AG04450 (cell line): ENCODE data around the gene CUL7. TPM values are rescaled to one million over a fixed set of nuclear protein-coding genes. Genes with fewer than 3 reads are reported as not detected.
A peak's percentile ranks its signal among the peaks of the same experiment; 100 is the strongest.

Experiments
- CTCF ChIA-PET: fragments of 300-600, 350-600 bp; formaldehyde crosslinking; extraction: SDS; loops from one replicate; lab custom pipeline; 2022; ENCODE audit warnings: antibody characterized with exemption, inconsistent platforms; lab: Charles Lee
- POLR2A ChIA-PET: fragments of 350-600 bp; formaldehyde crosslinking; extraction: SDS; loops from one replicate; lab custom pipeline; 2021; ENCODE audit warnings: antibody characterized with exemption, inconsistent platforms; lab: Yijun Ruan, JAX
- DNase-seq: peaks from one replicate; pipeline ENCODE4 v3.0.0-alpha.2; 2011; ENCODE audit warnings: low read depth, low spot score
- H3K27ac ChIP-seq: one replicate; pipeline ENCODE4 v1.5.1; 2012; ENCODE audit warnings: low read depth, low read length, control low read depth
- H3K27me3 ChIP-seq: one replicate; pipeline ENCODE4 v1.6.0; 2012; ENCODE audit warnings: low read length; ENCODE audit not compliant: control insufficient read depth, insufficient read depth
- H3K4me3 ChIP-seq: 2 replicates; pipeline ENCODE4 v1.5.1; 2011; ENCODE audit warnings: mild to moderate bottlenecking, low read depth, low read length, control low read depth
- H3K9me3 ChIP-seq: 2 replicates; pipeline ENCODE4 v1.5.1; 2012; ENCODE audit warnings: low read length; ENCODE audit not compliant: control insufficient read depth, insufficient read depth
- polyA plus RNA-seq: library from polyadenylated mRNA; depleted of rRNA; stranded (reverse); fragments of >200 nt; gene quantifications from 2 replicates; pipeline ENCODE4 v1.2.3, GENCODE V29; 2011
- TF ChIP-seq, protein P1 (sequence below): IDR thresholded peaks from 2 replicates; pipeline ENCODE4 v1.5.1; 2011; ENCODE audit warnings: low read depth, low read length, control low read depth, inconsistent platforms

The CUL7 gene
- polyA plus RNA-seq, 1 experiment: 37.5 TPM

DNA sequence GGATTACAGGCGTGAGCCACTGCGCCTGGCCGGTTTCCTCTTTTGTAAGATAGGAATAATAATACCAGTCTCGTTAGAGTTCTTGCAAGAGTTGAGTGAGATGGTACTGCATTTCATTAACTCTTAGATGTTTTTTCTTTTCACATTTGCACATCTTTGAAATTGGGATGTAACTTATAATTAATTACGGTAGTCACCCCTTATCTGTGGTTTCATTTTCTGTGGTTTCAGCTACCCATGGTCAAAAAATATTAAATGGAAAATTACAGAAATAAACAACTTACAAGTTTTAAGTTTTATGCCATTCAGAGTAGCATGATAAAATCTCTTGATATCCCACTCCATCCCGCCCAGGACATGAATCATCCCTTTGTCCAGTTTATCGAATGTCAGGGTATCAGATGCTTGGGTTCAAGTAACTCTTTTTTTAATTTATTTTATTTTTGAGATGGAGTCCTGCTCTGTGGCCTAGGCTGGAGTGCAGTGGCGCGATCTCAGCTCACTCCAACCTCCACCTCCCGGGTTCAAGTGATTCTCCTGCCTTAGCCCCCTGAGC, 37.9 kb upstream of the CUL7 start:
- ChIA-PET CTCF (no interaction called here), POLR2A (interaction anchor here (1.1 kb wide), 1 partner anchor 13 kb away, joined by 6 read pairs; no protein-coding TSS in a partner anchor)
- DNase-seq: no peak
- Histone ChIP-seq H3K27ac (no peak overlapping the region), H3K27me3 (no peaks in the 10 kb centered on the region), H3K9me3 (no peaks in the 10 kb centered on the region), H3K4me3 (no peak overlapping the region)
- TF ChIP-seq, protein P1, sequence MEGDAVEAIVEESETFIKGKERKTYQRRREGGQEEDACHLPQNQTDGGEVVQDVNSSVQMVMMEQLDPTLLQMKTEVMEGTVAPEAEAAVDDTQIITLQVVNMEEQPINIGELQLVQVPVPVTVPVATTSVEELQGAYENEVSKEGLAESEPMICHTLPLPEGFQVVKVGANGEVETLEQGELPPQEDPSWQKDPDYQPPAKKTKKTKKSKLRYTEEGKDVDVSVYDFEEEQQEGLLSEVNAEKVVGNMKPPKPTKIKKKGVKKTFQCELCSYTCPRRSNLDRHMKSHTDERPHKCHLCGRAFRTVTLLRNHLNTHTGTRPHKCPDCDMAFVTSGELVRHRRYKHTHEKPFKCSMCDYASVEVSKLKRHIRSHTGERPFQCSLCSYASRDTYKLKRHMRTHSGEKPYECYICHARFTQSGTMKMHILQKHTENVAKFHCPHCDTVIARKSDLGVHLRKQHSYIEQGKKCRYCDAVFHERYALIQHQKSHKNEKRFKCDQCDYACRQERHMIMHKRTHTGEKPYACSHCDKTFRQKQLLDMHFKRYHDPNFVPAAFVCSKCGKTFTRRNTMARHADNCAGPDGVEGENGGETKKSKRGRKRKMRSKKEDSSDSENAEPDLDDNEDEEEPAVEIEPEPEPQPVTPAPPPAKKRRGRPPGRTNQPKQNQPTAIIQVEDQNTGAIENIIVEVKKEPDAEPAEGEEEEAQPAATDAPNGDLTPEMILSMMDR: no peak

DNA sequence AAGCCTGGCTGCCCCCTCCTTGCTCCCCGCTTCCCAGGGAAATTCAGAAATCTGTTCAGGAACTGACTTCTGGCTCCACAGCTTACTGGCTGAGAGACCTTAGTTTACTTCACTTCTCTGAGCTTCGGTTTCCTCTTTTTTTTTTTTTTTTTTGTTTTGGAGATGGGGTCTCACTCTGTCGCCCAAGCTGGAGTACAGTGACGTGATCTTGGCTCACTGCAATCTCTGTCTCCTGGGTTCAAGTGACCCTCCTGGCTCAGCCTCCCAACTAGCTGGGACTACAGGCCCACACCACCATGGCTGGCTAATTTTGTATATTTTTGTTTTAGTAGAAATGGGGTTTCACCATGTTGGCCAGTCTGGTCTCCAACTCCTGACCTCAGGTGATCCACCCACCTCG, 37.4 kb upstream of the CUL7 start:
- TF ChIP-seq, protein P1: no peak
- H3K27me3 ChIP-seq: no peaks in the 10 kb centered on the region
- peak overlapping the region; percentile 49 for H3K27ac ChIP-seq
- no peaks in the 10 kb centered on the region for H3K9me3 ChIP-seq
- no peak for DNase-seq
- ChIA-PET POLR2A (interaction anchor here (1.1 to 2.4 kb wide), 3 partner anchors 13 to 37 kb away, joined by 3 to 18 read pairs (median 6); partner anchors contain the start of genes CUL7 and PTK7), CTCF (no interaction called here)
- H3K4me3 ChIP-seq: no peak overlapping the region; the same call in 1 of the 2 replicates

DNA sequence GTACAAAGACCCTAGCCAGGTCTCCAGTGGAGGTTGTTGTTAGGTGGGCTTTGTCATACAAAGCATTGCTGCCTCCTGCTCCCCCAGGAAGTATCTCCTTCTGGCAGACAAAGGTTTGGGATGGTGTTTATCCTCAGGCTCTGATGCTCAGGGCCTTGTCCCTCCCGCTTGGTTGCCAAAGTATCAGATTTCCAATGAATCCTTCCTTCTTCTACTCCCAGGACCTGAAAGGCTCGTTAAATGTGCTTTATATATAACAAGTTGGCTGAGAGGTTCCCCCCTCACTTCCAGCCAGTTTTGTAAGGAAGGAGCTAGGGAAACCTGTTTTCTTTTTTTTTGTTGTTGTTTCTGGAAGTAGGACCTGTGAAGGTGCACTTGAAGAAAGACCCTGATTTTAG, 36.9 kb upstream of the CUL7 start:
- no peaks in the 10 kb centered on the region for H3K27me3 ChIP-seq
- peak overlapping the region; percentile 49 for H3K27ac ChIP-seq
- CTCF ChIA-PET: no interaction called here
- no peak for DNase-seq
- POLR2A ChIA-PET: interaction anchor here (1.1 to 2.4 kb wide), 3 partner anchors 13 to 37 kb away, joined by 3 to 18 read pairs (median 6); partner anchors contain the start of genes CUL7 and PTK7
- TF ChIP-seq, protein P1: no peak
- H3K4me3 ChIP-seq: no peak overlapping the region; the same call in 1 of the 2 replicates
- H3K9me3 ChIP-seq: no peaks in the 10 kb centered on the region

DNA sequence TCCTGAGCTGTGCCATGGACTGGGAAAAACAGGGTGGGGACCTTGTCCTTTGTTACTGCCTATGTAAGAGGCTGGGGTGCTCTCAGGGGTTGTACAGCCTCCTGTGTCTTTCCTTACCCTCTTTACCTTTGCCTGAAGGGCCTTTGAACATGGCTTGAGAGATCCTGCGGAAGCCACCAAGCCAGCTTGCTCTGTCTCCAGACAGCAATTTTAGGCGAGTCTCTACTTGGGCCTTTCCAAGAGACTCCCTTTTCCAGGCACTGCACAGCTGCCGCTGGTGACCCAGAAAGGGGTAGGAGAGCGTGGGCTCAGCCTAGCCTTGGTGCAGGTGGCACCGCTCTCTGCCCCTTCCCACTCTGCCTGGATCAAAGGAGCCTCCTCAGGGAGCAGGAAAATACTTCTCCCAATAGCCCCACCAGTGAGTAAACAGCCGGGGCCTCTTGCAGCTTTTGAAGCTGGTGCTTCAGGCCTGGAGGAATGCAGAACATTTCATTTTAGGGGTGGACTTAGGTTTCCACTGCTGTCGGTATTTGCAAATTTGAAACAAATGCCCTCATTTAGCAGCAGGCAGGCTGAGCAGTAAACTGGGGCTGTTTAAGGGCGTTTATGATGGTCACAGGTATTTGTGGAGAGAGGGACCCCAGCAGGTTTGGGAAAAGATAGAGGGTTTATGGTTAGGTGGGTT, 36.4 kb upstream of the CUL7 start:
- ChIA-PET CTCF (interaction anchor here (1.4 kb wide), 1 partner anchor 12 kb away, joined by 5 read pairs; no protein-coding TSS in a partner anchor), POLR2A (interaction anchor here (1.1 to 2.4 kb wide), 3 partner anchors 12 to 39 kb away, joined by 3 to 18 read pairs (median 4); partner anchors contain the start of genes CUL7 and PTK7)
- H3K4me3 ChIP-seq: no peak overlapping the region
- peak overlapping the region; percentile 49 for H3K27ac ChIP-seq
- H3K9me3 ChIP-seq: no peaks in the 10 kb centered on the region
- TF ChIP-seq, protein P1: no peak
- no peak for DNase-seq
- no peaks in the 10 kb centered on the region for H3K27me3 ChIP-seq

DNA sequence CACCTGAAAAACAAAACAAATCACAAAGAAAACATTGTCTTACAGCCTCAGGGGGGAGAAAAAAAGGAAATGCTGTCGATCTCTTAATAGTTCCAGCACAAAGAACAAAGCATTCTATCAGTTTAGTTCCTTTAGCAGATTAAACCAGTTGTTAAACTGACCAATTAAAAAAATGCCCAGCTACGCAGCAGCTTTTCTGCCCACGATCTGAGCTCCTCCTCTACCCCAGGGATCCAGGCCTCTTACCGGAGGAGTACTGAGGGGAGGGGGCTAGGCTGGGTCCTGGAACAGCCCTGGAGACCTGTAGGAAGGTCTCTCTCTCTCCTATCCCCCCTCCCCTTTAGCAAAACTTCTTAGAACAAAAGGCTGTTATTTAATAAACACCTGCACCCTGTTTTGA, 35.8 kb upstream of the CUL7 start:
- CTCF ChIA-PET: interaction anchor here (1.4 kb wide), 1 partner anchor 12 kb away, joined by 5 read pairs; no protein-coding TSS in a partner anchor
- TF ChIP-seq, protein P1: no peak
- H3K9me3 ChIP-seq: no peaks in the 10 kb centered on the region
- POLR2A ChIA-PET: interaction anchor here (1.4 to 2.4 kb wide), 2 partner anchors 12 to 39 kb away, joined by 4 to 18 read pairs; partner anchors contain the start of gene PTK7
- no peaks in the 10 kb centered on the region for H3K27me3 ChIP-seq
- H3K4me3 ChIP-seq: no peak overlapping the region
- H3K27ac ChIP-seq: peak overlapping the region; percentile 49
- DNase-seq: no peak
